Neural progenitor cell (in vitro differentiated cells): Measurements from ENCODE around the gene PTPRT.

Experiments
- EZH2 ChIP-seq: fragments of 200-600 bp; sonication (generic); IDR thresholded peaks from 2 replicates; pipeline ENCODE4 v1.6.1; 2017; ENCODE audit warnings: antibody characterized with exemption, mild to moderate bottlenecking, moderate library complexity
- EZH2phosphoT487 ChIP-seq: fragments of 200-600 bp; sonication (generic); IDR thresholded peaks from 2 replicates; pipeline ENCODE4 v1.6.1; 2017; ENCODE audit warnings: antibody characterized with exemption
- TF ChIP-seq, protein P1 (sequence below): fragments of 200-600 bp; sonication (generic); IDR thresholded peaks from 2 replicates; pipeline ENCODE4 v1.5.1; 2017; ENCODE audit warnings: antibody characterized with exemption, mild to moderate bottlenecking

DNA sequence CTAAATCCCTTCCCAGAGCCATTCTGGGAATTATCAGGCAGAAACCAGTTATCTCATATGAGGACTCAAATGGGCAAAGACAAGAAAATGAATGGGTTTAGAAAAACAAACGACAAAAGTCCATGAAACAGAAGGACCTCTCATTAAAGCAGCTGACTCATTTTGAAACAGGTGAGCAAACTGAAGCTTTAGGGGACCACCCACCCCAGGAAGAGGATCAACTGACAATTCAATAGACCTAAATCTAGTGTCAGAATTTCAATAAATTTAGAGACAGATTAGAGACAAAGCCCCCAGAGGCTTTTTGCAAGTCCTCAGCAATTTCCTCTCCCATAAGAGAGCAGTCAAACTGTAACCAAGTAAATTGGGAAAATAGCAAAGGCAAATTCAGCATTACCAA, 333.8 kb downstream of the PTPRT start:
- TF ChIP-seq EZH2 (no peak), EZH2phosphoT487 (no peak)
- TF ChIP-seq, protein P1, sequence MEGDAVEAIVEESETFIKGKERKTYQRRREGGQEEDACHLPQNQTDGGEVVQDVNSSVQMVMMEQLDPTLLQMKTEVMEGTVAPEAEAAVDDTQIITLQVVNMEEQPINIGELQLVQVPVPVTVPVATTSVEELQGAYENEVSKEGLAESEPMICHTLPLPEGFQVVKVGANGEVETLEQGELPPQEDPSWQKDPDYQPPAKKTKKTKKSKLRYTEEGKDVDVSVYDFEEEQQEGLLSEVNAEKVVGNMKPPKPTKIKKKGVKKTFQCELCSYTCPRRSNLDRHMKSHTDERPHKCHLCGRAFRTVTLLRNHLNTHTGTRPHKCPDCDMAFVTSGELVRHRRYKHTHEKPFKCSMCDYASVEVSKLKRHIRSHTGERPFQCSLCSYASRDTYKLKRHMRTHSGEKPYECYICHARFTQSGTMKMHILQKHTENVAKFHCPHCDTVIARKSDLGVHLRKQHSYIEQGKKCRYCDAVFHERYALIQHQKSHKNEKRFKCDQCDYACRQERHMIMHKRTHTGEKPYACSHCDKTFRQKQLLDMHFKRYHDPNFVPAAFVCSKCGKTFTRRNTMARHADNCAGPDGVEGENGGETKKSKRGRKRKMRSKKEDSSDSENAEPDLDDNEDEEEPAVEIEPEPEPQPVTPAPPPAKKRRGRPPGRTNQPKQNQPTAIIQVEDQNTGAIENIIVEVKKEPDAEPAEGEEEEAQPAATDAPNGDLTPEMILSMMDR, result no peak
